Esophagus squamous epithelium (tissue), 4 donors: Measurements from ENCODE around the gene FAM185A.
"Not testable (repeated sequence)": the region's sequence is repeated elsewhere in the genome, so short reads cannot be mapped to it uniquely, and the experiment has no call there.

Experiments
- POLR2A ChIP-seq, 4 donors: fragments of 450-650 bp; IDR thresholded peaks; one replicate each; pipeline ENCODE4 v1.6.1; 2017; ENCODE audit warnings: antibody characterized with exemption in 4 of 4, mild to moderate bottlenecking in 4 of 4, moderate library complexity in 3 of 4
- TF ChIP-seq, protein P1 (sequence below), 6 experiments: fragments of 450-650 bp in 4 of 6; fragments of 200-600 bp in 2 of 6; sonication (generic) in 2 of 6; IDR thresholded peaks; one replicate each; pipeline ENCODE4 v1.5.1; 2016 to 2019; ENCODE audit warnings: antibody characterized with exemption in 6 of 6, mild to moderate bottlenecking in 4 of 6, moderate library complexity in 4 of 6

DNA sequence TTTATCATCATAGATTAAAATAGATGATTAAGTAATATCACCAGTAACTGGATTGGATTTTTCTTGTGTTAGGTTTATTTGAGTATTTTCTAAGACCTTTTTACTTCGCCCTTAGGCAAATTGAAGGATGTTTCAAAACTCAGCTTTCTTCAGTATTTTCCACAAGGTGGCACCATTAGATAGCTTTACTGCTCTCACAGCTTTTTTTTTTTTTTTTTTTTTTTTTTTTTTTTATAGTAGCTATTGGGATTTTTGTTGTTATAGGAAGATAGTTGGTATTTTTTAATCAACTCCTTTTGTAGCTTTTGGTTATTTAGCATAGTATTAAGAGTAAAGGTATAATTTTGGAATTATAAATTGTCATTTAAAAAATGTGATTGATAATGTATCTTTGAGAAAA is 9.4 kb downstream of the FAM185A start:
- TF ChIP-seq POLR2A (IDR thresholded peaks at IDR 0.05): not testable (repeated sequence)
- TF ChIP-seq, protein P1, sequence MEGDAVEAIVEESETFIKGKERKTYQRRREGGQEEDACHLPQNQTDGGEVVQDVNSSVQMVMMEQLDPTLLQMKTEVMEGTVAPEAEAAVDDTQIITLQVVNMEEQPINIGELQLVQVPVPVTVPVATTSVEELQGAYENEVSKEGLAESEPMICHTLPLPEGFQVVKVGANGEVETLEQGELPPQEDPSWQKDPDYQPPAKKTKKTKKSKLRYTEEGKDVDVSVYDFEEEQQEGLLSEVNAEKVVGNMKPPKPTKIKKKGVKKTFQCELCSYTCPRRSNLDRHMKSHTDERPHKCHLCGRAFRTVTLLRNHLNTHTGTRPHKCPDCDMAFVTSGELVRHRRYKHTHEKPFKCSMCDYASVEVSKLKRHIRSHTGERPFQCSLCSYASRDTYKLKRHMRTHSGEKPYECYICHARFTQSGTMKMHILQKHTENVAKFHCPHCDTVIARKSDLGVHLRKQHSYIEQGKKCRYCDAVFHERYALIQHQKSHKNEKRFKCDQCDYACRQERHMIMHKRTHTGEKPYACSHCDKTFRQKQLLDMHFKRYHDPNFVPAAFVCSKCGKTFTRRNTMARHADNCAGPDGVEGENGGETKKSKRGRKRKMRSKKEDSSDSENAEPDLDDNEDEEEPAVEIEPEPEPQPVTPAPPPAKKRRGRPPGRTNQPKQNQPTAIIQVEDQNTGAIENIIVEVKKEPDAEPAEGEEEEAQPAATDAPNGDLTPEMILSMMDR (IDR thresholded peaks at IDR 0.05): peak in 3 of 6 experiments; percentile 10 to 25 (median 23)
